OCI-LY7 (cell line): ENCODE measurements around the gene MVD.

ENCODE experiments used
- CTCF ChIP-seq: fragments of 200-600 bp; sonication (generic); conservative IDR thresholded peaks from 2 replicates; pipeline ENCODE4 v1.5.1; 2014; ENCODE audit warnings: mild to moderate bottlenecking, antibody characterized with exemption, low read length, moderate library complexity, mixed read lengths
- EZH2phosphoT487 ChIP-seq: fragments of 200-600 bp; sonication (generic); IDR thresholded peaks from 2 replicates; pipeline ENCODE4 v1.6.1; 2018; ENCODE audit warnings: low read depth, borderline replicate concordance, mild to moderate bottlenecking, mixed run types, antibody characterized with exemption, low read length, moderate library complexity, mixed read lengths

- no peak for TF ChIP-seq CTCF
- TF ChIP-seq EZH2phosphoT487: no peak
Measured at GRCh38 chr16:88623858-88624257, 39.0 kb downstream of the MVD start.
